ENCODE results near the gene LMNTD1.
A peak's percentile ranks its signal among the peaks of the same experiment; 100 is the strongest.
"Not testable (repeated sequence)": the region's sequence is repeated elsewhere in the genome, so short reads cannot be mapped to it uniquely, and the experiment has no call there.

Gene LMNTD1

GRCh38 chr12:25553098-25553497, at the start of gene LMNTD1:
Gene LMNTD1 (minus strand): TSS chr12:25553283. CDS start chr12:25552959, 324 bp downstream.
- DNase-seq = no peak

GRCh38 chr12:25598956-25599355, 45.9 kb upstream of the LMNTD1 start:
- DNase-seq = no peak

- DNase-seq = not testable (repeated sequence)
These were observed 42.4 kb upstream of the LMNTD1 start for GRCh38 chr12:25595496-25595895.

- no peak for DNase-seq
These were observed 41.3 kb upstream of the LMNTD1 start for GRCh38 chr12:25594376-25594775.

- DNase-seq = no peak
These were observed 39.8 kb upstream of the LMNTD1 start for GRCh38 chr12:25592725-25593495.

GRCh38 chr12:25591144-25591543, 38.1 kb upstream of the LMNTD1 start:
- no peak for DNase-seq

GRCh38 chr12:25590011-25590721, 37.1 kb upstream of the LMNTD1 start:
- DNase-seq = no peak

GRCh38 chr12:25587346-25587745, 34.3 kb upstream of the LMNTD1 start:
- DNase-seq = no peak

- no peak for DNase-seq
These were observed 32.6 kb upstream of the LMNTD1 start for GRCh38 chr12:25585662-25586061.

GRCh38 chr12:25585021-25585523, 32.0 kb upstream of the LMNTD1 start:
- DNase-seq = no peak

GRCh38 chr12:25584596-25584995, 31.5 kb upstream of the LMNTD1 start:
- DNase-seq = no peak

- no peak for DNase-seq
These were observed 30.5 kb upstream of the LMNTD1 start for GRCh38 chr12:25583545-25583944.

- DNase-seq = no peak
These were observed 28.0 kb upstream of the LMNTD1 start for GRCh38 chr12:25581067-25581466.

- DNase-seq = no peak
These were observed 25.5 kb upstream of the LMNTD1 start for GRCh38 chr12:25578411-25579143.

- no peak for DNase-seq
These were observed 21.7 kb upstream of the LMNTD1 start for GRCh38 chr12:25574761-25575160.

GRCh38 chr12:25573346-25573745, 20.3 kb upstream of the LMNTD1 start:
- DNase-seq = no peak

GRCh38 chr12:25570418-25570817, 17.3 kb upstream of the LMNTD1 start:
- DNase-seq = no peak

- no peak for DNase-seq
These were observed 13.3 kb upstream of the LMNTD1 start for GRCh38 chr12:25566202-25566949.

GRCh38 chr12:25558586-25558985, 5.5 kb upstream of the LMNTD1 start:
- DNase-seq = no peak

- DNase-seq = peak; percentile 42
These were observed 4.8 kb upstream of the LMNTD1 start for GRCh38 chr12:25557830-25558436.

GRCh38 chr12:25556153-25556552, 3.1 kb upstream of the LMNTD1 start:
- no peak for DNase-seq

- DNase-seq = no peak
These were observed 402 bp downstream of the LMNTD1 start for GRCh38 chr12:25552681-25553080.
